Stimulated activated CD8-positive, alpha-beta memory T cell treated with anti-CD3 and anti-CD28 coated beads, Interleukin-4, amount 100 ng/mL, for 1 hour (primary cell): ENCODE data around the gene KCNJ15.

Source experiments
- DNase-seq, 2 donors: peaks; one replicate each; pipeline ENCODE4 v3.0.0-alpha.2; 2020; ENCODE audit warnings: low read depth in 2 of 2, low spot score in 1 of 2

Gene KCNJ15

DNA sequence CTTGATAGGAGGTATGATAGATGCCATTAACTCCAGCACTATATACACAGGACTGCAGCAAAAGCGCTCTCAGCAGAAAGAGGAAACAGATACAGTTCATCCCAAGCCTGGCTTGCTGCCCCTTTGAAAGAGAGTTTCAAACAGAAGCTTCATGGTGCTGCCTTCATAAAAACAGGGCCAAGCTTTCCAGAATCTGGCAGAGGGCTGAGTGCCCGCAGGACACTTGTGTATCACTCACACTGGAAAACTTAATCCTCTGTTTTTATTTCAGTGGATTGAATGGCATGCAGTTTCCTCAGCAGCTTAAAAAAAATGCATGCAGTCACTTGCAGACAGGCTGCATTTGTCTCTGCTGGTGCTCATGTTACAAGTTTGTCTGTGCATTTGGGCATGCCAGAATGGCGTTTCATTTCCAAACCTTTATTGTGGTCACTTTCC lies 40.4 kb downstream of the KCNJ15 start:
- DNase-seq: no peak

- no peak for DNase-seq
Observed at GRCh38 chr21:38297871-38298270, 41.1 kb downstream of the KCNJ15 start.

DNA sequence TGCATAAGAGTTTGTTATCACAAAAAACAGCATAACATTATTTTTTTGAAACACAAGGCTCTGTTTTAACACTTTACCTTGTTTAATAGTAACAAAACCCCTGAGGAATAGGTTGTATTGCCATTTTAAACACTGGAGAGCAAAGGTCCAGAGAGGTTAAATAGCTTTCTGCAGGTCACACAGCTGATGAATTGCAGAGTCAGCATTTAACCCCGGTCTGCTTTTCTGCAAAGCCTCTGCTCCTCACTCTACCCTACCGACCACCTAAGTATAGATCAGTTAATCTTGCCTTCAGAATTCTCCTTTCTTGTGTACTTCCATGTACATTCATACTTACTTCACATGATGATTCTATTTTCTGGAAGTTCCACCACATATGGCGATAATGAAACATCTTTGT lies 42.0 kb downstream of the KCNJ15 start:
- no peak for DNase-seq

DNA sequence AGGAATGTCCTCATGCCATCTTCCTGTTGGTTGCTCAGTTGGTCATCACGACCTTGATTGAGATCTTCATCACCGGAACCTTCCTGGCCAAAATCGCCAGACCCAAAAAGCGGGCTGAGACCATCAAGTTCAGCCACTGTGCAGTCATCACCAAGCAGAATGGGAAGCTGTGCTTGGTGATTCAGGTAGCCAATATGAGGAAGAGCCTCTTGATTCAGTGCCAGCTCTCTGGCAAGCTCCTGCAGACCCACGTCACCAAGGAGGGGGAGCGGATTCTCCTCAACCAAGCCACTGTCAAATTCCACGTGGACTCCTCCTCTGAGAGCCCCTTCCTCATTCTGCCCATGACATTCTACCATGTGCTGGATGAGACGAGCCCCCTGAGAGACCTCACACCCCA lies 42.9 kb downstream of the KCNJ15 start:
- DNase-seq: no peak

- no peak for DNase-seq
Observed at GRCh38 chr21:38300141-38300578, 43.4 kb downstream of the KCNJ15 start.

GRCh38 chr21:38301321-38302214 lies 44.8 kb downstream of the KCNJ15 start:
- DNase-seq: no peak

- DNase-seq: no peak
Observed at GRCh38 chr21:38303300-38303699, 46.5 kb downstream of the KCNJ15 start.

DNA sequence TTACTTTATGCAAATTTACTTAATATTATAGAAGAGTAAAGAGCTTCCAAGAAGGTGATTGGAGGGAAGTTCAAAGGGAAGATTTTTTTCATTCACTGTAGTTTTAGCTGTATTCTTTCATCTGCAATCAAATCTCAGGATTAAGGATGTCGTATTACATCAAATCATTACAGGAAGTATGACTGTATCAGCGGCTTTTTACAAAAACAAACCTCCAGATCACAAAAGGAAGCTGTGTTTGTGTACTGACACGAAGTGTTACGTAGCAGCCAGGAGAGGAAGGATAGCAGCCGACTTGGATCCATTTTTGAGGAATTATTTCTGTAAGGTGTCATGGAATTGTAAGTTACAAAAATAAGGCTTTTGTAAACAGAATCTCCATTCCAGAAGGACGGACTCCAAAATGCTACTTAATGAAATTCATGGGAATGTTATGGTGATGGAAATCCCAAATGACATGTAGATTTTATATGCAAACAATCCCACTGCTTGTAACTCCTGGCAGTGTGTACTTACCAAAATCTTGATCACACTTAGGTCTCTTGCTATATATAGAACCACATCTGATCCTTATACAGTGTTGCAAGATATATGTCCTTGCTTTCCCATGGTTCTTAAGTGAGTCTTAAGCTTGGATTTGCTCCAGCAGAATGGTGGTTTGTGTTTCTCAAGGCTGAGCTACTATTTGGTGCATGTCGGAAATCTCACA lies 49.8 kb downstream of the KCNJ15 start:
- DNase-seq: no peak

GRCh38 chr21:38307771-38308531 lies 51.2 kb downstream of the KCNJ15 start:
- no peak for DNase-seq

DNA sequence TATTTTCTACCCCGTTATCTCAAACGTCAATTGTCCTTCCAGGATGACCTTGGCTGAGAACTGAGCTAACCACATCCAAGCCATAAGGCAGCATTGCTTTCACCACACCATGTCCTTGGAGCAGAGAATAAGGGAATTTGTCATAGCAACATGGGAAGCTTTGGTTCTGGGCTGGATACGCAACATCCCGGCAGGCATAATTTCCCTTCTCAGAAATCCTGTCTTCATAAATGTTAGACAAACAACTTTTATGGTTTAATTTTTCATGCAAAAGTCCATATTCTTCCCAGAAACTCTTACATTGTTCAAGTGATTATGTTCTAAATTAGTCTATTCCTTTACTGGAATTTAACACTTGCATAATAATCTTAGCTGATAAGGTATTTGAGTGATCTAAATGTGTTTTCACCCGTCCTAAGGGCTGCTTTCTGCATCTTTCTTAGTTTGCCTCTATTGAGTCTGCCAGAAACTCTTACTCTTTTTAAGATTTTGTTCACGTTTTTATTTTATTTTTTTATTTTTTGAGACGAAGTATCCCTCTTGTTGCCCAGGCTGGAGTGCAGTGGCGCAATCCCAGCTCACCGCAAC lies 51.8 kb downstream of the KCNJ15 start:
- DNase-seq: no peak

GRCh38 chr21:38310646-38311485 lies 54.1 kb downstream of the KCNJ15 start:
- DNase-seq: no peak

DNA sequence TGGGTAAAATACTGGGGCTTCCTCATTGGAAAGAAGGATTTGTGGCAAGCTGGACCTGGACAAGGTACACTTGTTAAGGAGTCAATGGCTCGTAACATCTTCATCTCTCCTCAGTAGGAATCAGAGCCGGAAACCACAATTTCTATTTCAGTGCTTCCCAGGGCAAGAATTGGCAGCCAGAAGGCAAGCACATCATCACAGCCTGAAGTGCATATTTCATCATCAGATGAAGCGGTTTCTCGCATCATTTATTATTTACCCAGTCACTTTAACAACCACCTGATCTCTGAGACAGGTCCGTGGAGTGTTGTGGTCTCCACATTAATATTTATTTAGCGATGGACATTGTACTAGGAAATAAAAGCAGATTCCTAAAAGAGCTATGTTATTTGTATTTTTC lies 55.0 kb downstream of the KCNJ15 start:
- no peak for DNase-seq

DNA sequence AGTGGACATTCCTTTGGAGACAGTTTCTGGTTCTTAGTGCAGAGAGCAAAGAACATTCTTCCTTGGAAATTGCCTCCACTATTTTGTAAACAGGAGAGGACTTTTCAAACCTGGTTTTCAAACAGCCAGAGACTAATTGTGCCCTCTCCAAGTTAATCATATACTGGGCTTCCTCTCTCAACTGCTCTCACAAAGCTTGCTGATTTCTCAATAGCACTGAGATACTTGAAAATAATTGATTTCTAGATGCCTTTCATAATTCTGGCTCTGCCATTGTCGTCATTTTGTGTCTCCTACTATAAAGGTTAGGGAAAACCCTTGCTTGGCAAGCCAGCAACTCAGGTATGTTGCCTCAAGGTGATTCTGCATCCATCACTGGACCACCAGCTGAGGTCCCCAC lies 56.0 kb downstream of the KCNJ15 start:
- no peak for DNase-seq

GRCh38 chr21:38314558-38314957 lies 57.8 kb downstream of the KCNJ15 start:
- DNase-seq: no peak

- DNase-seq: no peak
Observed at GRCh38 chr21:38315122-38315521, 58.3 kb downstream of the KCNJ15 start.

- no peak for DNase-seq
Observed at GRCh38 chr21:38319781-38320180, 63.0 kb downstream of the KCNJ15 start.

GRCh38 chr21:38321568-38321967 lies 64.8 kb downstream of the KCNJ15 start:
- no peak for DNase-seq

DNA sequence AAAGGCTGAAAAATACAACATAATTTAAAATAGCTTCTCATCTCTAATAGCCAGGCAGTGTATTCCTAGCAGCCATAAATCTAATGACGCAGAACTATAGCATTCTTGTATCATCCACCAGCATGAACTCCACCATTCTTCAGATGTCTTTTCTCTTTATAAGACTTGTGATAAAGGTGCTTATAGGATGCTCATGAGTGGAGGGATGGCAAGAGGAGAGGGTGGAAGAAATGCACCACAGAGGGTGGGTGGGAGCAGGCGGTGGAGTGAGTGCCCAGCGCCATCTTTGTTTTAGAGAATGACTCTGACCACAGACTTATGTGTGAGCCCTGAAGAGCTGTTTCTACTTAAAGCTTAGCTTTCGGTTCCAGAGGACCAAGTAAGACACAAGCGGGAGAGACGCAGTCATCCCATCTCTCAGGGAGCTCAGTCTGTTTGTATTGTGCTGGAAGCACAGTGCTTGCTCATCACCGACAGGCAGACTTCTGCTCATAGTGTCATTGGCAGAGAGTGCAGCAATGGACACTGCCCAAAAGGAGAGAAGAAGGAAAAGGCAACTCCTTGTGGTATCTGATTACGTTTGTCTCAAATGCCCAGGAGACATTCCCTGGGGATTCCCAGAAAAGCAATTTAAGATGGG lies 65.6 kb downstream of the KCNJ15 start:
- no peak for DNase-seq

DNA sequence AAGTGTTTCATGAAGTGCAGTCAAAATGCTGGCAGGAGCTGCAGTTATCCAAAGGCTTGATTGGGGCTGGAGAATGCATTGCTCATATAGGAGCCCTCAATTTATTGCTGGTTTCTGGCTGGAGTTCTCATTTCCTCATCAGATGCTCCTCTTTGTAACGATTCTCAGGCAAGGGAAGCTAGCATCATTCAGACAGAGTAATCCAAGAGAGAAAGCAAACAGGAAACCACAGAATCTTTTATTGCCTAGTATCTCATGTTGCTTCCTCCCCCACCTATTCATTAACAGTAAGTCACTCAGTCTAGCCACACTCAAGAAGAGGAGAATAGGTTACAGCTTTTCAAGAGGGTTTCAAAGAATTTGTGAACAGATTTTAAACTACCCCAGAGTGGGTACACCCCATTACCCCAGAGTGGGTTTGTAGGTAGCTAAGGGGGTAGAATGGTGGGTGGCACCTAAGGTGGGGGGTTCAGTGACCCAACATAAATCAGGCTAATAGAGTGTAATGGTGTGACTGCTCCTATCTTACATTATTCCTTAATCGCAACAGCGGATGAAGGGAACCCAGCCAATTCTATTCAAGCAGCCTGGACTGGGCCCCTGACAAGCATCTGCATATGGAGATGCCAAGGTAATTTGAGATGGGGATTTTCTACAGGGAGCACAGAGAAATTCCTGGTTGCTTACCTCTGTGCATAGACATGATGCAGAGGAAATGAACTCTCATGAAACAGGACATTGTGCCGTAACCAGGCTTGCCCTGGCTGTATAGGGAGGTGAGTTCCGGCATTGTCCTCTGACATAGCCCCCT lies 67.1 kb downstream of the KCNJ15 start:
- DNase-seq: no peak
